ENCODE results near the gene GABBR2.

GRCh38 chr9:98287384-98287783 is 421.4 kb downstream of the GABBR2 start:
- TF ChIP-seq, protein P1, sequence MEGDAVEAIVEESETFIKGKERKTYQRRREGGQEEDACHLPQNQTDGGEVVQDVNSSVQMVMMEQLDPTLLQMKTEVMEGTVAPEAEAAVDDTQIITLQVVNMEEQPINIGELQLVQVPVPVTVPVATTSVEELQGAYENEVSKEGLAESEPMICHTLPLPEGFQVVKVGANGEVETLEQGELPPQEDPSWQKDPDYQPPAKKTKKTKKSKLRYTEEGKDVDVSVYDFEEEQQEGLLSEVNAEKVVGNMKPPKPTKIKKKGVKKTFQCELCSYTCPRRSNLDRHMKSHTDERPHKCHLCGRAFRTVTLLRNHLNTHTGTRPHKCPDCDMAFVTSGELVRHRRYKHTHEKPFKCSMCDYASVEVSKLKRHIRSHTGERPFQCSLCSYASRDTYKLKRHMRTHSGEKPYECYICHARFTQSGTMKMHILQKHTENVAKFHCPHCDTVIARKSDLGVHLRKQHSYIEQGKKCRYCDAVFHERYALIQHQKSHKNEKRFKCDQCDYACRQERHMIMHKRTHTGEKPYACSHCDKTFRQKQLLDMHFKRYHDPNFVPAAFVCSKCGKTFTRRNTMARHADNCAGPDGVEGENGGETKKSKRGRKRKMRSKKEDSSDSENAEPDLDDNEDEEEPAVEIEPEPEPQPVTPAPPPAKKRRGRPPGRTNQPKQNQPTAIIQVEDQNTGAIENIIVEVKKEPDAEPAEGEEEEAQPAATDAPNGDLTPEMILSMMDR (IDR thresholded peaks at IDR 0.05) = no peak
- no peak for TF ChIP-seq POLR2A (IDR thresholded peaks at IDR 0.05)
- no peak for TF ChIP-seq EP300 (IDR thresholded peaks at IDR 0.05)

All from suprapubic skin (tissue), 3 donors.